IMR-90 (cell line): ENCODE results near the gene PLCG2. TPM values are rescaled to one million over a fixed set of nuclear protein-coding genes. Genes with fewer than 3 reads are reported as not detected.

Experiments
- ATAC-seq: fragments of 200-7000 bp; cut with Tn5 transposase; 2 replicates; pipeline ENCODE4 v1.9.1; 2020; ENCODE audit warnings: low read depth, mild to moderate bottlenecking, moderate library complexity
- BruUV-seq: library from RNA; stranded (reverse); fragments of 400-500 nt; replicated peaks from 2 replicates; lab custom pipeline; 2021; lab: Mats Ljungman, UMichigan
- CTCF ChIA-PET: fragments of 300-600 bp; formaldehyde crosslinking; extraction: SDS; loops from one replicate; lab custom pipeline; 2021; ENCODE audit warnings: antibody characterized with exemption; lab: Yijun Ruan, JAX
- POLR2A ChIA-PET: fragments of 300-600 bp; sonication (Branson Sonifier 250); formaldehyde crosslinking; loops from one replicate; lab custom pipeline; 2022; ENCODE audit warnings: antibody characterized with exemption; ENCODE audit not compliant: unreplicated experiment; lab: Charles Lee
- DNase-seq: peaks from one replicate; pipeline ENCODE4 v3.0.0; 2013
- H2AFZ ChIP-seq: replicated peaks from 2 replicates; pipeline ENCODE3; 2013; ENCODE audit warnings: low read length, mild to moderate bottlenecking; ENCODE audit not compliant: poor library complexity
- H2AK5ac ChIP-seq: 2 replicates; pipeline ENCODE4 v1.6.1; 2013; ENCODE audit warnings: low read depth, low read length, inconsistent platforms
- H2AK9ac ChIP-seq: replicated peaks from 2 replicates; pipeline ENCODE3; 2013; ENCODE audit warnings: mild to moderate bottlenecking, low read depth, low read length, moderate library complexity; ENCODE audit not compliant: poor library complexity
- H2BK120ac ChIP-seq: 2 replicates; pipeline ENCODE4 v1.6.1; 2013; ENCODE audit warnings: low read depth, low read length, inconsistent platforms
- H2BK15ac ChIP-seq: 3 replicates; pipeline ENCODE4 v1.6.1; 2013; ENCODE audit warnings: low read depth, low read length, inconsistent platforms
- H2BK20ac ChIP-seq: 2 replicates; pipeline ENCODE4 v1.6.1; 2013; ENCODE audit warnings: low read depth, mild to moderate bottlenecking, inconsistent platforms, low read length, moderate library complexity
- H2BK5ac ChIP-seq: 2 replicates; pipeline ENCODE4 v1.6.1; 2013; ENCODE audit warnings: mild to moderate bottlenecking, low read depth, low read length, inconsistent platforms; ENCODE audit not compliant: poor library complexity, severe bottlenecking
- H3K14ac ChIP-seq: replicated peaks from 2 replicates; pipeline ENCODE4 v1.6.1; 2013; ENCODE audit warnings: low read depth, low read length, inconsistent platforms
- H3K18ac ChIP-seq: 2 replicates; pipeline ENCODE4 v1.6.1; 2013; ENCODE audit warnings: low read depth, low read length, control low read depth
- H3K23ac ChIP-seq: 2 replicates; pipeline ENCODE4 v1.6.1; 2013; ENCODE audit warnings: low read depth, low read length, inconsistent platforms
- H3K27ac ChIP-seq: 2 replicates; pipeline ENCODE4 v1.5.1; 2013; ENCODE audit warnings: mild to moderate bottlenecking, control low read depth, low read length; ENCODE audit not compliant: insufficient read depth
- H3K27me3 ChIP-seq: 2 replicates; pipeline ENCODE4 v1.6.1; 2013; ENCODE audit warnings: low read length; ENCODE audit not compliant: control insufficient read depth, insufficient read depth
- H3K36me3 ChIP-seq: 2 replicates; pipeline ENCODE4 v1.6.1; 2013; ENCODE audit warnings: low read length, mixed read lengths; ENCODE audit not compliant: control insufficient read depth, insufficient read depth
- H3K4ac ChIP-seq: 2 replicates; pipeline ENCODE4 v1.6.1; 2013; ENCODE audit warnings: low read depth, low read length, inconsistent platforms
- H3K4me1 ChIP-seq: 2 replicates; pipeline ENCODE4 v1.6.1; 2013; ENCODE audit warnings: low read length, mixed read lengths; ENCODE audit not compliant: control insufficient read depth, insufficient read depth
- H3K4me2 ChIP-seq: 2 replicates; pipeline ENCODE4 v1.6.1; 2013; ENCODE audit warnings: low read depth, mild to moderate bottlenecking, control low read depth, low read length, moderate library complexity
- H3K4me3 ChIP-seq: 2 replicates; pipeline ENCODE4 v1.5.1; 2013; ENCODE audit warnings: low read depth, mild to moderate bottlenecking, control low read depth, low read length, moderate library complexity; ENCODE audit not compliant: insufficient read depth
- H3K56ac ChIP-seq: 2 replicates; pipeline ENCODE4 v1.6.1; 2013; ENCODE audit warnings: low read length, inconsistent platforms; ENCODE audit not compliant: insufficient read depth; ENCODE audit errors: extremely low read depth
- H3K79me1 ChIP-seq, 2 experiments: 2 replicates each; pipeline ENCODE4 v1.6.1; 2013; ENCODE audit warnings: low read length in 2 of 2, inconsistent platforms in 1 of 2, low read depth in 1 of 2
- H3K9ac ChIP-seq: 2 replicates; pipeline ENCODE4 v1.6.1; 2013; ENCODE audit warnings: low read depth, low read length, control low read depth
- H3K9me1 ChIP-seq: 2 replicates; pipeline ENCODE4 v1.6.1; 2013; ENCODE audit warnings: low read length, inconsistent platforms; ENCODE audit not compliant: insufficient read depth
- H3K9me3 ChIP-seq: 2 replicates; pipeline ENCODE4 v1.6.1; 2013; ENCODE audit warnings: low read length; ENCODE audit not compliant: control insufficient read depth, insufficient read depth
- H4K20me1 ChIP-seq: 2 replicates; pipeline ENCODE4 v1.6.1; 2013; ENCODE audit warnings: low read length, inconsistent platforms; ENCODE audit not compliant: insufficient read depth
- H4K5ac ChIP-seq: 2 replicates; pipeline ENCODE4 v1.6.1; 2013; ENCODE audit warnings: mild to moderate bottlenecking, low read depth, low read length, control low read depth
- H4K8ac ChIP-seq, 2 experiments: 2 replicates each; pipeline ENCODE4 v1.6.1; 2013; ENCODE audit warnings: low read depth in 2 of 2, low read length in 2 of 2, control low read depth in 1 of 2, inconsistent platforms in 1 of 2
- H4K91ac ChIP-seq: 2 replicates; pipeline ENCODE4 v1.6.1; 2013; ENCODE audit warnings: low read depth, low read length, inconsistent platforms; ENCODE audit not compliant: insufficient read depth
- CEBPB ChIP-seq: IDR thresholded peaks from 2 replicates; pipeline ENCODE4 v1.6.1; 2012; ENCODE audit warnings: low read depth, low read length, improper control_type of control experiment
- POLR2A ChIP-seq: IDR thresholded peaks from 2 replicates; pipeline ENCODE4 v1.6.1; 2012; ENCODE audit warnings: mild to moderate bottlenecking, low read depth, low read length
- RAD21 ChIP-seq: IDR thresholded peaks from 2 replicates; pipeline ENCODE4 v1.6.1; 2012; ENCODE audit warnings: low read length, improper control_type of control experiment
- WGBS, 2 experiments: methylation state at CpG; one replicate each; pipeline versions ENCODE4 v1.1.5 to v1.1.7; 2013; ENCODE audit warnings: missing lambda C conversion rate in 2 of 2; ENCODE audit not compliant: insufficient read length in 1 of 2; ENCODE audit errors: extremely low coverage in 2 of 2; 5-methylcytosine and 5-hydroxymethylcytosine counted together
- dilution Hi-C: fragments of 300-500 bp; cut with HindIII; formaldehyde crosslinking; loops from one replicate; pipeline ENCODE4 v1.14.3; 2018; ENCODE audit warnings: low sequenced_read_pairs; ENCODE audit not compliant: unreplicated experiment
- in situ Hi-C: fragments of 300-500 bp; cut with MboI; formaldehyde crosslinking; loops from 3 replicates; pipeline ENCODE4 v1.14.3; 2019; ENCODE audit warnings: low sequenced_read_pairs, inconsistent platforms, mixed read lengths
- intact Hi-C: fragments of 100-400 bp; cut with micrococcal nuclease; formaldehyde crosslinking; loops from 2 replicates; pipeline ENCODE4 v1.10.0; 2022
- polyA plus RNA-seq, 3 experiments: library from polyadenylated mRNA; depleted of rRNA; stranded (reverse); fragments of >200 nt; gene quantifications; 2 replicates each; pipeline ENCODE4 v1.2.3, GENCODE V29; 2012; ENCODE audit warnings: low replicate concordance in 1 of 3
- total RNA-seq: library from RNA; depleted of rRNA; stranded (reverse); fragments of >200 nt; gene quantifications from 2 replicates; pipeline ENCODE4 v1.2.3, GENCODE V29; 2012
- TF ChIP-seq, protein P1 (sequence below): fragments of 150-350 bp; IDR thresholded peaks from 2 replicates; pipeline ENCODE4 v1.6.1; 2016; ENCODE audit warnings: low read depth, mild to moderate bottlenecking, low read length, moderate library complexity, borderline replicate concordance

PLCG2 gene
- total and polyA plus RNA-seq, 2 of the 4 experiments (the other 2 are of a cell fraction), result 0.14 to 0.18 TPM

DNA sequence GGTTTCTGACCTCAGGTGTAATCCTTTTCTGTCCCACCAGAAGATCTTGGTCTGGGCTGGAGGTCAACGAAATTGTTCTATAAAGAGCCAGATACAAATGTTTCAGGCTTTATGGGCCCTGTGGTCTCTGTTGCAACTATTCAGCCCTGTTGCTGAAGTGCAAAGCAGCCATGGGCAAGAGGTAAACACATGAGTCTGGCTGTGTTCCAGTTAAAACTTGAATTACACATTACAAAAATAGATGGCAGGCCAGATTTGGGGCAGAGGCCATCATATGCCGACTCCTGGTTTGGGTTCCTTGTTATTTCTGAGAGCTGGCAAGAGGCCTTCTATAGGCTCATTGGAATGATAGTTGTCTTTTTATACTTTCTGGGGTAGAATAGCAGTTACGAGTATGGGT lies 117.8 kb downstream of the PLCG2 start:
- H3K9ac ChIP-seq, result no peak overlapping the region
- no peaks in the 10 kb centered on the region for H3K36me3 ChIP-seq
- H3K27ac ChIP-seq, result no peak overlapping the region
- no peaks in the 10 kb centered on the region for H4K20me1 ChIP-seq
- no peak overlapping the region for H3K14ac ChIP-seq
- 86% methylated on average over 1 of the region's 3 CpGs; no CpG with 5 or more reads in 1 of the 2 experiments for WGBS, 2 experiments
- H2AK9ac ChIP-seq, result no peak overlapping the region
- H2BK5ac ChIP-seq, result no peak overlapping the region
- CTCF ChIA-PET, result no interaction called here
- BruUV-seq, result no TSS peak
- no peak overlapping the region for H2BK20ac ChIP-seq
- no peaks in the 10 kb centered on the region for H3K9me3 ChIP-seq
- POLR2A ChIA-PET, result no interaction called here
- peaks cover 3% of the 10 kb centered on the region for H3K27me3 ChIP-seq
- DNase-seq (no peak), ATAC-seq (no peak)
- in situ Hi-C loops (no loop called here), intact Hi-C loops (loop anchor here (10.0 kb wide), 1 partner anchor 58 kb away; no protein-coding TSS in a partner anchor), dilution Hi-C loops (no loop called here)
- H3K4me3 ChIP-seq, result no peak overlapping the region
- H3K9me1 ChIP-seq, result no peaks in the 10 kb centered on the region
- H3K4me1 ChIP-seq, result no peaks in the 10 kb centered on the region
- no peak overlapping the region for H4K8ac ChIP-seq
- no peak overlapping the region for H2AK5ac ChIP-seq
- no peaks in the 10 kb centered on the region for H3K79me1 ChIP-seq
- no peak overlapping the region for H3K4ac ChIP-seq
- H2AFZ ChIP-seq, result no peak overlapping the region
- no peak for TF ChIP-seq POLR2A
- no peak for TF ChIP-seq RAD21
- TF ChIP-seq CEBPB, result no peak
- TF ChIP-seq, protein P1, sequence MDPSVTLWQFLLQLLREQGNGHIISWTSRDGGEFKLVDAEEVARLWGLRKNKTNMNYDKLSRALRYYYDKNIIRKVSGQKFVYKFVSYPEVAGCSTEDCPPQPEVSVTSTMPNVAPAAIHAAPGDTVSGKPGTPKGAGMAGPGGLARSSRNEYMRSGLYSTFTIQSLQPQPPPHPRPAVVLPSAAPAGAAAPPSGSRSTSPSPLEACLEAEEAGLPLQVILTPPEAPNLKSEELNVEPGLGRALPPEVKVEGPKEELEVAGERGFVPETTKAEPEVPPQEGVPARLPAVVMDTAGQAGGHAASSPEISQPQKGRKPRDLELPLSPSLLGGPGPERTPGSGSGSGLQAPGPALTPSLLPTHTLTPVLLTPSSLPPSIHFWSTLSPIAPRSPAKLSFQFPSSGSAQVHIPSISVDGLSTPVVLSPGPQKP, result no peak
- no peak overlapping the region for H2BK15ac ChIP-seq
- no peak overlapping the region for H3K23ac ChIP-seq
- H3K56ac ChIP-seq, result no peak overlapping the region
- H4K91ac ChIP-seq, result no peak overlapping the region
- H4K5ac ChIP-seq, result no peak overlapping the region
- H3K18ac ChIP-seq, result no peak overlapping the region
- H2BK120ac ChIP-seq, result no peak overlapping the region
- no peak overlapping the region for H3K4me2 ChIP-seq
